Activated gamma-delta T cell (primary cell): ENCODE results near the gene PADI3.

Source experiments
- DNase-seq: peaks from one replicate; lab custom pipeline; 2025; lab: John Stamatoyannopoulos, UW

The PADI3 gene

GRCh38 chr1:17214876-17215544 lies 33.9 kb upstream of the PADI3 start:
- DNase-seq, result no peak

GRCh38 chr1:17215545-17215890 lies 33.4 kb upstream of the PADI3 start:
- DNase-seq, result no peak

- DNase-seq, result no peak
Observed at GRCh38 chr1:17216078-17216477, 32.8 kb upstream of the PADI3 start.

- no peak for DNase-seq
Observed at GRCh38 chr1:17217607-17218006, 31.3 kb upstream of the PADI3 start.

GRCh38 chr1:17218939-17219338 lies 30.0 kb upstream of the PADI3 start:
- no peak for DNase-seq

GRCh38 chr1:17220287-17220686 lies 28.6 kb upstream of the PADI3 start:
- DNase-seq, result no peak

GRCh38 chr1:17222557-17222956 lies 26.3 kb upstream of the PADI3 start:
- DNase-seq, result no peak

GRCh38 chr1:17224434-17224833 lies 24.5 kb upstream of the PADI3 start:
- DNase-seq, result no peak

- DNase-seq, result no peak
Observed at GRCh38 chr1:17225140-17225539, 23.8 kb upstream of the PADI3 start.

- DNase-seq, result no peak
Observed at GRCh38 chr1:17227358-17227915, 21.5 kb upstream of the PADI3 start.

GRCh38 chr1:17228619-17229018 lies 20.3 kb upstream of the PADI3 start:
- no peak for DNase-seq

GRCh38 chr1:17229379-17229778 lies 19.5 kb upstream of the PADI3 start:
- DNase-seq, result no peak

GRCh38 chr1:17230106-17230505 lies 18.8 kb upstream of the PADI3 start:
- DNase-seq, result no peak

- DNase-seq, result no peak
Observed at GRCh38 chr1:17230671-17231310, 18.1 kb upstream of the PADI3 start.

- no peak for DNase-seq
Observed at GRCh38 chr1:17232759-17233661, 15.9 kb upstream of the PADI3 start.

- no peak for DNase-seq
Observed at GRCh38 chr1:17233675-17234320, 15.1 kb upstream of the PADI3 start.

- DNase-seq, result no peak
Observed at GRCh38 chr1:17234405-17234804, 14.5 kb upstream of the PADI3 start.

GRCh38 chr1:17235135-17235885 lies 13.6 kb upstream of the PADI3 start:
- no peak for DNase-seq

- DNase-seq, result no peak
Observed at GRCh38 chr1:17236779-17237560, 11.9 kb upstream of the PADI3 start.

GRCh38 chr1:17237561-17237903 lies 11.4 kb upstream of the PADI3 start:
- no peak for DNase-seq

- DNase-seq, result no peak
Observed at GRCh38 chr1:17239420-17239819, 9.5 kb upstream of the PADI3 start.
